ENCODE data around the gene UFSP1. TPM values are rescaled to one million over a fixed set of nuclear protein-coding genes. Genes with fewer than 3 reads are reported as not detected.
"Not testable (repeated sequence)": the region's sequence is repeated elsewhere in the genome, so short reads cannot be mapped to it uniquely, and the experiment has no call there.

Gene UFSP1
- total RNA-seq, 4 donors from 2014 or later = 2.0 to 7.1 (median 4.0) TPM

DNA sequence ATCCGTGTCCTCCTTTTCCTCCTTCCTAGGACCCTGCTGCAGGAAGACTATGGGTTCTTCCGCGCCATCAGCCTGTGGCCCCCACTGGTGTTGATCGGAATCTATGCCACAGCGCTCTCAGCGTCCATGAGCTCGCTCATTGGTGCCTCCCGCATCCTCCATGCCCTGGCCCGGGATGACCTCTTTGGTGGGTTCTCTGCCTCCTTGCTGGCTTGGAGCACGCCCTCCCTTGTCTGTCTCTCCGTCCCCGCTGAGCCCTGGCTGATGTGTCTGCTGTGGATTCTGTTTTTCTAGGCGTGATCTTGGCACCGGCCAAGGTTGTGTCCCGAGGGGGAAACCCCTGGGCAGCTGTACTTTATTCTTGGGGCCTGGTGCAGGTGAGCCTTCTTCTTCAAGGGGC lies 29.7 kb downstream of the UFSP1 start:
- in situ Hi-C loops (cut with MboI; ENCODE audit: low sequenced_read_pairs in 4 of 4) = loop anchor here (10.0 to 25.0 kb wide), 5 partner anchors 148 to 423 kb away; partner anchors contain the start of genes POP7 (in 4 of the 4), SPACDR (in 2 of the 4), EPO (in 1 of the 4) and FBXO24 (in 1 of the 4)
- no peaks in the 10 kb centered on the region for H3K9me3 ChIP-seq
- H3K27me3 ChIP-seq = no peaks in the 10 kb centered on the region
- intact Hi-C loops (cut with DNase I; ENCODE audit: low total_unique reads) = loop anchor here (10.0 kb wide), 1 partner anchor 245 kb away; the partner anchor contains the start of gene MOSPD3
- no peaks in the 10 kb centered on the region for H3K4me1 ChIP-seq
- no peak overlapping the region for H3K27ac ChIP-seq
- no peak for DNase-seq
- H3K36me3 ChIP-seq = no peaks in the 10 kb centered on the region
- H3K4me3 ChIP-seq = no peak overlapping the region
- no peak for ATAC-seq
- TF ChIP-seq, protein P1, sequence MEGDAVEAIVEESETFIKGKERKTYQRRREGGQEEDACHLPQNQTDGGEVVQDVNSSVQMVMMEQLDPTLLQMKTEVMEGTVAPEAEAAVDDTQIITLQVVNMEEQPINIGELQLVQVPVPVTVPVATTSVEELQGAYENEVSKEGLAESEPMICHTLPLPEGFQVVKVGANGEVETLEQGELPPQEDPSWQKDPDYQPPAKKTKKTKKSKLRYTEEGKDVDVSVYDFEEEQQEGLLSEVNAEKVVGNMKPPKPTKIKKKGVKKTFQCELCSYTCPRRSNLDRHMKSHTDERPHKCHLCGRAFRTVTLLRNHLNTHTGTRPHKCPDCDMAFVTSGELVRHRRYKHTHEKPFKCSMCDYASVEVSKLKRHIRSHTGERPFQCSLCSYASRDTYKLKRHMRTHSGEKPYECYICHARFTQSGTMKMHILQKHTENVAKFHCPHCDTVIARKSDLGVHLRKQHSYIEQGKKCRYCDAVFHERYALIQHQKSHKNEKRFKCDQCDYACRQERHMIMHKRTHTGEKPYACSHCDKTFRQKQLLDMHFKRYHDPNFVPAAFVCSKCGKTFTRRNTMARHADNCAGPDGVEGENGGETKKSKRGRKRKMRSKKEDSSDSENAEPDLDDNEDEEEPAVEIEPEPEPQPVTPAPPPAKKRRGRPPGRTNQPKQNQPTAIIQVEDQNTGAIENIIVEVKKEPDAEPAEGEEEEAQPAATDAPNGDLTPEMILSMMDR (IDR thresholded peaks at IDR 0.05 in 4 of 5, conservative IDR thresholded peaks at IDR 0.05 in 1 of 5) = no peak
- no peak for TF ChIP-seq POLR2A (IDR thresholded peaks at IDR 0.05)

DNA sequence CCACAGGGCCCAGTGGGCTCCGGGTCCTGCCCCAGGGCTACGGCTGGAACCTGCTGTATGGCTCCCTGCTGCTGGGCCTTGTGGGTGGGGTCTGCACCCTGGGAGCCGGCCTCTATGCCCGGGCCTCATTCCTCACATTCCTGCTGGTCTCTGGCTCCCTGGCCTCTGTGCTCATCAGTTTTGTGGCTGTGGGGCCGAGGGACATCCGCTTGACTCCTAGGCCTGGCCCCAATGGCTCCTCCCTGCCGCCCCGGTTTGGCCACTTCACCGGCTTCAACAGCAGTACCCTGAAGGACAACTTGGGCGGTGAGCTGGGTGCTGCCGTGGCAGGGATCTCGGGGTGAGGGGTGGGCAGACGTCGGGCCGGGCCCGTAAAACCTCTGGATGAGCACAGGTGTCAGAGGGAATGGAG lies 32.6 kb downstream of the UFSP1 start:
- in situ Hi-C loops (cut with MboI; ENCODE audit: low sequenced_read_pairs in 4 of 4) (loop anchor here (10.0 to 25.0 kb wide), 5 partner anchors 145 to 420 kb away; partner anchors contain the start of genes POP7 (in 3 of the 4), SPACDR (in 2 of the 4), EPO (in 1 of the 4) and FBXO24 (in 1 of the 4)), intact Hi-C loops (cut with DNase I; ENCODE audit: low total_unique reads) (no loop called here)
- Histone ChIP-seq H3K27ac (no peak overlapping the region), H3K4me3 (no peak overlapping the region), H3K9me3 (no peaks in the 10 kb centered on the region), H3K4me1 (peaks cover 5 to 13% of the 10 kb centered on the region in 2 donors), H3K36me3 (no peaks in the 10 kb centered on the region), H3K27me3 (no peaks in the 10 kb centered on the region)
- DNase-seq = no peak
- ATAC-seq = no peak
- TF ChIP-seq POLR2A (IDR thresholded peaks at IDR 0.05) = no peak
- TF ChIP-seq, protein P1 (IDR thresholded peaks at IDR 0.05 in 4 of 5, conservative IDR thresholded peaks at IDR 0.05 in 1 of 5) = no peak

DNA sequence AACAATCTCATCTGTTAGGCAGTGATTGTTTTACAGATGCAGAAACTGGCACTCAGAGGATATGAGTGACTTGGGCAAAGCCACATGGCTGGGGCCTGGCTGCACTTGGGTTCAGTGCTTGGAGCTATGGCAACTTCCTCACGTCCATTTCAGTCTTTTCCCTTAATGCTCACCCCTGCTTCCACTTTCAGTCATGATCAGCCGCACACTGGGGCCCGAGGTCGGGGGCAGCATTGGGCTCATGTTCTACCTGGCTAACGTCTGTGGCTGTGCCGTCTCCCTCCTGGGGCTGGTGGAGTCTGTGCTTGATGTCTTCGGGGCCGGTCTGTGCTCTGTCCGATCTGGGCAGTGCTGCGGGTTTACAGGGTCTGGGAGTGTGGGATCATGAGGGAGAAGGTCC lies 34.0 kb downstream of the UFSP1 start:
- in situ Hi-C loops (cut with MboI; ENCODE audit: low sequenced_read_pairs in 4 of 4) (loop anchor here (10.0 to 25.0 kb wide), 5 partner anchors 143 to 418 kb away; partner anchors contain the start of genes POP7 (in 3 of the 4), SPACDR (in 2 of the 4), EPO (in 1 of the 4) and FBXO24 (in 1 of the 4)), intact Hi-C loops (cut with DNase I; ENCODE audit: low total_unique reads) (no loop called here)
- no peak for ATAC-seq
- no peak overlapping the region for H3K27ac ChIP-seq
- H3K9me3 ChIP-seq = no peaks in the 10 kb centered on the region
- TF ChIP-seq, protein P1 (IDR thresholded peaks at IDR 0.05 in 4 of 5, conservative IDR thresholded peaks at IDR 0.05 in 1 of 5) = no peak
- no peak for TF ChIP-seq POLR2A (IDR thresholded peaks at IDR 0.05)
- no peak for DNase-seq
- no peaks in the 10 kb centered on the region for H3K36me3 ChIP-seq
- no peaks in the 10 kb centered on the region for H3K27me3 ChIP-seq
- peaks cover 7 to 16% of the 10 kb centered on the region in 2 donors for H3K4me1 ChIP-seq
- H3K4me3 ChIP-seq = no peak overlapping the region

DNA sequence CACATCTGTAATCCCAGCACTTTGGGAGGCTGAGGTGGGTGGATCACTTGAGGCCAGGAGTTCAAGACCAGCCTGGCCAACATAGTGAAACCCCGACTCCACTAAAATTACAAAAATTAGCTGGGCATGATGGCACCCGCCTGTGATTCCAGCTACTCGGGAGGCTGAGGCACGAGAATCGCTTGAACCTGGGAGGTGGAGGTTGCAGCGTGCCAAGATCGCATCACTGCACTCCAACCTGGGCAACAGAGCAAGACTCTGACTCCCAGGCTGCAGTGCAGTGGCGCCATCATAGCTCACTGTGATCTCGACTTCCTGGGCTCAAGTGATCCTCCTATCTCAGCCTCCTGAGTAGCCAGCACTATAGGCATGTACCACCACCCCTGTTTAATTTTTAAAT lies 34.6 kb downstream of the UFSP1 start:
- ATAC-seq; intact Hi-C loops (cut with DNase I; ENCODE audit: low total_unique reads); H3K27ac ChIP-seq; H3K9me3 ChIP-seq; DNase-seq; H3K4me3 ChIP-seq; H3K36me3 ChIP-seq; H3K27me3 ChIP-seq: not testable (repeated sequence)
- in situ Hi-C loops (cut with MboI; ENCODE audit: low sequenced_read_pairs in 4 of 4) = loop anchor here (5.0 to 25.0 kb wide), 6 partner anchors 58 to 418 kb away; partner anchors contain the start of genes POP7 (in 3 of the 4), SPACDR (in 2 of the 4), EPO (in 1 of the 4) and FBXO24 (in 1 of the 4)
- H3K4me1 ChIP-seq = peaks cover 7 to 16% of the 10 kb centered on the region in 2 donors

DNA sequence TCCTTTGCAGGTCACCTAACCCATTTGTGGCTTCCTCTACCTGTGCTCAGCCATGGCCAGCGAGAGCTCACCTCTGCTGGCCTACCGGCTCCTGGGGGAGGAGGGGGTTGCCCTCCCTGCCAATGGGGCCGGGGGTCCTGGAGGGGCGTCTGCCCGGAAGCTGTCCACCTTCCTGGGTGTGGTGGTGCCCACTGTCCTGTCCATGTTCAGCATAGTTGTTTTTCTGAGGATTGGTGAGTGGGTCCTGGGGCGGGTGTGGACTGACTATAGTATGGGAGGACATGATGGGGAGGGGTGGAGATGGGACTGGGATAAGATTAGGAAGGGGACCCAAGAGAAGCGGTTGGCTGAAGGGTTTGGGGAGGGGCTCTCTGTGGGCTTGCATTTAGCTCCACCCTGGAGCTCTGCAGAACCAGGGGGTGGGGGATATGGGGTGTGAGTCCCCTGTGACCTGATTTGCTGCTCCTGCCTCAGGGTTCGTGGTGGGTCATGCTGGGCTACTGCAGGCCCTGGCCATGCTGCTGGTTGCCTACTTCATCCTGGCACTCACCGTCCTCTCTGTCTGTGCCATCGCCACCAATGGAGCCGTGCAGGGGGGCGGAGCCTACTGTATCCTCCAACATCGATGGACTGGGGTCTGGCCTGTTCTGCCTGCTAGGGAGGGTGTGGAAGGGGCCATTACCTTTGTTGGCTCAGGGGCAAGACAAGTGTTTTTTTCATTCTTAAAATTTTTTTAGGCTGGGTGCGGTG lies 35.2 kb downstream of the UFSP1 start:
- Histone ChIP-seq H3K9me3 (no peaks in the 10 kb centered on the region), H3K4me1 (peaks cover 7 to 16% of the 10 kb centered on the region in 2 donors), H3K36me3 (no peaks in the 10 kb centered on the region), H3K4me3 (no peak overlapping the region), H3K27me3 (no peaks in the 10 kb centered on the region), H3K27ac (no peak overlapping the region)
- intact Hi-C loops (cut with DNase I; ENCODE audit: low total_unique reads) = no loop called here
- no peak for TF ChIP-seq POLR2A (IDR thresholded peaks at IDR 0.05)
- TF ChIP-seq, protein P1 (IDR thresholded peaks at IDR 0.05 in 4 of 5, conservative IDR thresholded peaks at IDR 0.05 in 1 of 5) = no peak
- no peak for DNase-seq
- in situ Hi-C loops (cut with MboI; ENCODE audit: low sequenced_read_pairs in 4 of 4) = loop anchor here (5.0 to 25.0 kb wide), 6 partner anchors 57 to 417 kb away; partner anchors contain the start of genes POP7 (in 3 of the 4), SPACDR (in 2 of the 4), EPO (in 1 of the 4) and FBXO24 (in 1 of the 4)
- ATAC-seq = no peak

Measured in gastrocnemius medialis (tissue), 4 donors.